Nephron (organoid): Measurements from ENCODE around the gene PPM1J.

Experiments used
- H3K27ac Mint-ChIP-seq, 3 experiments: 2 replicates each; pipeline ENCODE4 v1.8.0; 2020; ENCODE audit warnings: mixed read lengths in 3 of 3, mild to moderate bottlenecking in 2 of 3, moderate library complexity in 1 of 3
- H3K27me3 Mint-ChIP-seq: 2 replicates; pipeline ENCODE4 v1.8.0; 2021; ENCODE audit warnings: low read depth, mild to moderate bottlenecking, moderate library complexity, mixed read lengths
- H3K36me3 Mint-ChIP-seq: 2 replicates; pipeline ENCODE4 v1.8.0; 2020; ENCODE audit warnings: low read depth, mixed read lengths
- H3K4me1 Mint-ChIP-seq: 2 replicates; pipeline ENCODE4 v1.8.0; 2020; ENCODE audit warnings: mixed read lengths
- H3K4me3 Mint-ChIP-seq, 3 experiments: 2 replicates each; pipeline ENCODE4 v1.8.0; 2020; ENCODE audit warnings: mild to moderate bottlenecking in 3 of 3, mixed read lengths in 3 of 3, moderate library complexity in 2 of 3
- H3K9me3 Mint-ChIP-seq: 2 replicates; pipeline ENCODE4 v1.8.0; 2020; ENCODE audit warnings: mixed read lengths
- CTCF ChIP-seq, 3 experiments: fragments of 200-600 bp; sonication (generic); IDR thresholded peaks; one replicate each; pipeline ENCODE4 v1.5.0; 2021; ENCODE audit warnings: antibody characterized with exemption in 3 of 3; ENCODE audit not compliant: unreplicated experiment in 3 of 3

PPM1J gene

GRCh38 chr1:112715264-112716053, at the start of gene PPM1J:
TSS of gene PPM1J (minus strand) at chr1:112715332. CDS start at chr1:112715301, 31 bp downstream.
- Mint-ChIP-seq H3K9me3 (no peaks in the 10 kb centered on the region), H3K36me3 (no peaks in the 10 kb centered on the region), H3K4me3 (peak within 1 kb of the TSS; percentile 91 to 93 (median 91)), H3K4me1 (peaks cover 31% of the 10 kb centered on the region), H3K27ac (peak within 1 kb of the TSS in 2 of 3 experiments; percentile 44 to 70), H3K27me3 (peaks cover 65% of the 10 kb centered on the region)
- no peak for TF ChIP-seq CTCF (IDR thresholded peaks at IDR 0.05; ENCODE audit: unreplicated experiment in 3 of 3)

- TF ChIP-seq CTCF (IDR thresholded peaks at IDR 0.05; ENCODE audit: unreplicated experiment in 3 of 3) = no peak
- H3K4me3 Mint-ChIP-seq = no peak overlapping the region
- H3K27ac Mint-ChIP-seq = peak overlapping the region; percentile 79 to 98 (median 79)
- peaks cover 28% of the 10 kb centered on the region for H3K4me1 Mint-ChIP-seq
- no peaks in the 10 kb centered on the region for H3K36me3 Mint-ChIP-seq
- H3K9me3 Mint-ChIP-seq = no peaks in the 10 kb centered on the region
- no peaks in the 10 kb centered on the region for H3K27me3 Mint-ChIP-seq
Observed at GRCh38 chr1:112762541-112763500, 47.7 kb upstream of the PPM1J start.

GRCh38 chr1:112761714-112762480, 46.8 kb upstream of the PPM1J start:
- TF ChIP-seq CTCF (IDR thresholded peaks at IDR 0.05; ENCODE audit: unreplicated experiment in 3 of 3) = no peak
- H3K4me1 Mint-ChIP-seq = peaks cover 28% of the 10 kb centered on the region
- no peak overlapping the region for H3K4me3 Mint-ChIP-seq
- peak overlapping the region; percentile 79 to 98 (median 79) for H3K27ac Mint-ChIP-seq
- H3K36me3 Mint-ChIP-seq = no peaks in the 10 kb centered on the region
- no peaks in the 10 kb centered on the region for H3K9me3 Mint-ChIP-seq
- H3K27me3 Mint-ChIP-seq = no peaks in the 10 kb centered on the region

DNA sequence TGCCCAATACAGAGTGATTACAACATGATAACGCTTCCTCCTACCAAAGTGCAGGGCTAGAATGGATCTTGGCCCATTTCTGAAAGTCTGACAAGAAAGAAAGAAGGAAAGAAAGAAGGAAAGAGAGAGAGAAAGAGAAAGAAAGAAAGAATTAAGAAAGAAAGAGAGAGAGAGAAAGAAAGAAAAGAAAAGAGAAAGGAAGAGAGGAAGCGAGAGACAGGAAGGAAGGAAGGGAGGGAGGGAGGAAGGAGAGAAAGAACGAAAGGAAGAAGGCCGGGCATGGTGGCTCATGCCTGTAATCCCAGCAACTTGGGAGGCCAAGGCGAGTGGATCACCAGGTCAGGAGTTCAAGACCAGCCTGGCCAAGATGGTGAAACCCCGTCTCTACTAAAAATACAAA, 44.1 kb upstream of the PPM1J start:
- H3K27ac Mint-ChIP-seq = peak overlapping the region in 2 of 3 experiments; percentile 48 to 70
- H3K27me3 Mint-ChIP-seq = no peaks in the 10 kb centered on the region
- TF ChIP-seq CTCF (IDR thresholded peaks at IDR 0.05; ENCODE audit: unreplicated experiment in 3 of 3) = no peak
- H3K4me3 Mint-ChIP-seq = no peak overlapping the region
- H3K9me3 Mint-ChIP-seq = peaks cover 3% of the 10 kb centered on the region
- H3K4me1 Mint-ChIP-seq = peaks cover 28% of the 10 kb centered on the region
- no peaks in the 10 kb centered on the region for H3K36me3 Mint-ChIP-seq

DNA sequence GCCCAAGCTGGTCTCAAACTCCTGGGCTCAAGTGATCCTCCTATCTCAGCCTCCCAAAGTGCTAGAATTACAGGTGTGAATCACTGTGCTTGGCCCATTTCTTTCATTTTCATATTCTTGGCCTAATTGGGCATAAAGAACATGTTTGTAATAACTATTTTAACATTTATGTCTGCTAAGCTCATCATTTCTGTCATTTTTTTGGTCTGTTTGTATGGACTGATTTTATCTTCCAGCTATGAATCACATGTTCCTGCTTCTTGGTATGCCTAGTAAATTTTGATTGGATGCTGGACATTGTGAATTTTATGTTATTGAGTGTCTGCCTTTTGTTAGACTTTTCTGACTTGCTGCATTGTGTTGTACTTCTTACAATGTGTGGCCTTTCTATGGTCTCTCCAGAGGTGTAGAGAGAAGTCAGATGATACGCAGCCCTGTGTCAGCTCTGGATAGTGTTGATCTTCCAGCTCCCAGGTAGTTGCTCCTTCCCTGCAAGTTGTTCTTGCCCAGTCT, 39.0 kb upstream of the PPM1J start:
- Mint-ChIP-seq H3K4me1 (no peaks in the 10 kb centered on the region), H3K36me3 (no peaks in the 10 kb centered on the region), H3K4me3 (no peak overlapping the region), H3K27ac (no peak overlapping the region), H3K9me3 (peaks cover 5% of the 10 kb centered on the region), H3K27me3 (peaks cover 3% of the 10 kb centered on the region)
- no peak for TF ChIP-seq CTCF (IDR thresholded peaks at IDR 0.05; ENCODE audit: unreplicated experiment in 3 of 3)
